Stimulated activated CD4-positive, alpha-beta T cell treated with anti-CD3 and anti-CD28 coated beads, Interleukin-1b, Interleukin-23, amount 100 ng/mL, for 48 hours (primary cell): ENCODE data around the gene XRCC3.

ENCODE experiments used
- DNase-seq: peaks from one replicate; pipeline ENCODE4 v3.0.0-alpha.2; 2020

Gene XRCC3

GRCh38 chr14:103715052-103716000, at the start of gene XRCC3, which contains the start of gene ZFYVE21:
TSS of gene XRCC3 (minus strand) at chr14:103715451. CDS start at chr14:103711087, 4,364 bp downstream.
TSS of gene ZFYVE21 (plus strand) at chr14:103715810. CDS start at chr14:103715842, 32 bp downstream.
- DNase-seq = peak; percentile 100

GRCh38 chr14:103763730-103764488, 48.7 kb upstream of the XRCC3 start:
- DNase-seq = no peak

- no peak for DNase-seq
These were observed 47.3 kb upstream of the XRCC3 start for GRCh38 chr14:103762541-103762940.

- DNase-seq = no peak
These were observed 46.8 kb upstream of the XRCC3 start for GRCh38 chr14:103762036-103762435.

- DNase-seq = no peak
These were observed 43.0 kb upstream of the XRCC3 start for GRCh38 chr14:103758059-103758776.

GRCh38 chr14:103755060-103755459, 39.8 kb upstream of the XRCC3 start:
- DNase-seq = no peak

GRCh38 chr14:103753774-103754173, 38.5 kb upstream of the XRCC3 start:
- no peak for DNase-seq

GRCh38 chr14:103749860-103750259, 34.6 kb upstream of the XRCC3 start:
- no peak for DNase-seq

- DNase-seq = no peak
These were observed 34.2 kb upstream of the XRCC3 start for GRCh38 chr14:103749452-103749851.

GRCh38 chr14:103748534-103748857, 33.2 kb upstream of the XRCC3 start:
- peak; percentile 57 for DNase-seq

GRCh38 chr14:103746701-103747100, 31.4 kb upstream of the XRCC3 start:
- no peak for DNase-seq

- DNase-seq = no peak
These were observed 30.2 kb upstream of the XRCC3 start for GRCh38 chr14:103745424-103745823.

- DNase-seq = no peak
These were observed 29.6 kb upstream of the XRCC3 start for GRCh38 chr14:103744621-103745395.

- DNase-seq = no peak
These were observed 28.4 kb upstream of the XRCC3 start for GRCh38 chr14:103743691-103744090.

GRCh38 chr14:103742499-103743255, 27.4 kb upstream of the XRCC3 start:
- DNase-seq = no peak

- DNase-seq = no peak
These were observed 26.6 kb upstream of the XRCC3 start for GRCh38 chr14:103741876-103742275.

GRCh38 chr14:103740991-103741689, 25.9 kb upstream of the XRCC3 start:
- no peak for DNase-seq

GRCh38 chr14:103739793-103740501, 24.7 kb upstream of the XRCC3 start:
- no peak for DNase-seq

GRCh38 chr14:103739466-103739792, 24.2 kb upstream of the XRCC3 start:
- DNase-seq = no peak

GRCh38 chr14:103738701-103739451, 23.6 kb upstream of the XRCC3 start:
- no peak for DNase-seq
